Measurements from ENCODE around the gene SGTA. TPM values are rescaled to one million over a fixed set of nuclear protein-coding genes. Genes with fewer than 3 reads are reported as not detected.

Gene SGTA
- total and polyA plus RNA-seq, 2 of the 8 experiments (the other 6 are each of a cell fraction or from before 2014, with no cell fraction given), result 86.8 to 130 TPM

DNA sequence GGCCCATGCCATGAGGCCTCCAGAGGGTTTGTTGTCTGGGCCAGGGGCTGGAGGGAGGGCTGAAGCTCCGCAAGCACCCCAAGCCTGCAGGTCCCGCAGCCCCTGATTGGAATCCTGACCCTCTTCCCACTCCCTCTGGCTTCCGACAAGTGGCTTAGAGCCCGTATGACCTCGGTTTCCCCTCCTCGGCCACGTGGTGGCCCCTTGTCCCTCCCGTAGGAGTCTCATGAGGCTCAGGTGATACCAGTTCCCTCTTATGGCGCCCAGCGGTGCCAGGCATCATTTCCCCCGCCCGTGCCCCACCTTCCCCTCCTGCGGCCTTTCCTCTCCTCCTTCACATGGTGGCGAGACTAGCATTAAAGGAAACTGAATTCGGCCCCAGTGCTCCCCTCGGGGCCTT, 8.4 kb upstream of the SGTA start (continued):
- no peak for TF ChIP-seq SP4 (IDR thresholded peaks at IDR 0.05; ENCODE audit: low read length)
- no peak for TF ChIP-seq RBBP5 (IDR thresholded peaks at IDR 0.05; ENCODE audit: borderline replicate concordance, low read depth, low read length)
- TF ChIP-seq USF2 (IDR thresholded peaks at IDR 0.05; ENCODE audit: low read length), result no peak
- TF ChIP-seq POU5F1 (IDR thresholded peaks at IDR 0.05; ENCODE audit: low read depth, low read length), result no peak

Measured in H1 (cell line).